Hippocampal formation (tissue), 2 donors: ENCODE results near the gene EZR.

Source experiments
- DNase-seq, 2 donors: peaks; one replicate each; lab custom pipeline; 2025; lab: John Stamatoyannopoulos, UW

The EZR gene

GRCh38 chr6:158761746-158762145, 57.4 kb downstream of the EZR start:
- no peak for DNase-seq

- DNase-seq: no peak
These were observed 58.4 kb downstream of the EZR start for GRCh38 chr6:158760618-158761250.

- no peak for DNase-seq
These were observed 59.1 kb downstream of the EZR start for GRCh38 chr6:158759966-158760617.

- DNase-seq: no peak
These were observed 60.2 kb downstream of the EZR start for GRCh38 chr6:158758941-158759479.

GRCh38 chr6:158758451-158758860, 60.7 kb downstream of the EZR start:
- DNase-seq: no peak

GRCh38 chr6:158757753-158758090, 61.4 kb downstream of the EZR start:
- no peak for DNase-seq

GRCh38 chr6:158756977-158757752, 62.0 kb downstream of the EZR start:
- no peak for DNase-seq

- no peak for DNase-seq
These were observed 63.0 kb downstream of the EZR start for GRCh38 chr6:158756126-158756525.

- no peak for DNase-seq
These were observed 63.5 kb downstream of the EZR start for GRCh38 chr6:158755636-158756035.

- DNase-seq: no peak
These were observed 64.4 kb downstream of the EZR start for GRCh38 chr6:158754738-158755137.

GRCh38 chr6:158753811-158754210, 65.4 kb downstream of the EZR start:
- DNase-seq: no peak

- DNase-seq: peak; percentile 91 to 95
These were observed 66.6 kb downstream of the EZR start for GRCh38 chr6:158752613-158753012.

GRCh38 chr6:158751921-158752320, 67.2 kb downstream of the EZR start:
- no peak for DNase-seq

GRCh38 chr6:158751224-158751623, 67.9 kb downstream of the EZR start:
- DNase-seq: no peak

- DNase-seq: no peak
These were observed 74.2 kb downstream of the EZR start for GRCh38 chr6:158744986-158745430.

GRCh38 chr6:158743033-158743651, 76.0 kb downstream of the EZR start:
- DNase-seq: no peak

- no peak for DNase-seq
These were observed 79.5 kb downstream of the EZR start for GRCh38 chr6:158739673-158740072.

- DNase-seq: no peak
These were observed 81.2 kb downstream of the EZR start for GRCh38 chr6:158737710-158738615.

- no peak for DNase-seq
These were observed 82.0 kb downstream of the EZR start for GRCh38 chr6:158737082-158737709.

GRCh38 chr6:158735009-158735408, 84.2 kb downstream of the EZR start:
- no peak for DNase-seq

GRCh38 chr6:158730541-158730907, 88.6 kb downstream of the EZR start:
- DNase-seq: no peak
